ENCODE measurements around the gene TMIE. TPM values are rescaled to one million over a fixed set of nuclear protein-coding genes. Genes with fewer than 3 reads are reported as not detected.

Gene TMIE
- total and polyA plus RNA-seq, 9 of the 15 experiments (the other 6 are each of a cell fraction or from before 2014, with no cell fraction given), result not detected

DNA sequence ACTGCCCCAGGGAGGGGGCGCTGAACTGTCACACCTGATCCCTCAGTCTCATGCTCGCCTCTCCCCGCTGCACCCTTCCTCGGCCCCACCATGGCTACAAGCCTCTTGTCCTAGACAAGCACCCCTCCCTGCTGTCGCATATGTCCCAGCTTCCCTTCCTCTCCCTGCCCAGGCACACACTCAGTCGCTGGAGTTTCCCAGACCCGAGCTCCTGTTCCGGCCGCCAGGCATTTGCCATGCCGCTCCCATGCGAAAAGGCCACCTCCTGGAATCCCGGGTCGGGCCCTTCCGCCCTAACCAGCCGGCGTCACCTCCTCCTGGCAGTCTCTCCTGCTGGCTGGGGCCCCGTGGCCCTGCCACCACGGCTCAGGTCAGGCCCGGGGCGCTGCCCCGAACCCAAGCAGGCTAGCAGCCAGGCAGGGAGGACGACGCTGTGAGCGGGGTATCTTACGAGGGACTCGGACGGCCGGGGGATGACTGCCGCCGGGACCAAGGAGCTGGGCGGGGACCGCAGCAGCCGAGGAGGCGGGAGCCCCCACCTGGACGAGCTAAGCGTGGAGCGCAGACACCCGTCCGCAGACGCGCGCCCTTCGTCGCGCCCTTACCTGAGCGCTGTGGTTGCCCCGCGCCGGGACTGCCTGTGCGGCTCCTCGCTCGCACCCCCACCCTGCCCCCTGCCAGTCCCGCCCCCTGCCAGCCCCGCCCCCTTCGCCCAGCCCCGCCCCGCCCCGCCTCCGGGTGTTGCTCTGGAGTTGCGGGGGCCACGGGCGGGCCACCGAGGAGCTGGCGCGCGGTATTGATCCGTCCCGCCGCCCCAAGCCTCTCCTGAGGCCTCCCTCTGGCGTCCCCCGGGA is 7.9 kb upstream of the TMIE start, which contains the start of gene ALS2CL (continued):
- TF ChIP-seq, protein P1, sequence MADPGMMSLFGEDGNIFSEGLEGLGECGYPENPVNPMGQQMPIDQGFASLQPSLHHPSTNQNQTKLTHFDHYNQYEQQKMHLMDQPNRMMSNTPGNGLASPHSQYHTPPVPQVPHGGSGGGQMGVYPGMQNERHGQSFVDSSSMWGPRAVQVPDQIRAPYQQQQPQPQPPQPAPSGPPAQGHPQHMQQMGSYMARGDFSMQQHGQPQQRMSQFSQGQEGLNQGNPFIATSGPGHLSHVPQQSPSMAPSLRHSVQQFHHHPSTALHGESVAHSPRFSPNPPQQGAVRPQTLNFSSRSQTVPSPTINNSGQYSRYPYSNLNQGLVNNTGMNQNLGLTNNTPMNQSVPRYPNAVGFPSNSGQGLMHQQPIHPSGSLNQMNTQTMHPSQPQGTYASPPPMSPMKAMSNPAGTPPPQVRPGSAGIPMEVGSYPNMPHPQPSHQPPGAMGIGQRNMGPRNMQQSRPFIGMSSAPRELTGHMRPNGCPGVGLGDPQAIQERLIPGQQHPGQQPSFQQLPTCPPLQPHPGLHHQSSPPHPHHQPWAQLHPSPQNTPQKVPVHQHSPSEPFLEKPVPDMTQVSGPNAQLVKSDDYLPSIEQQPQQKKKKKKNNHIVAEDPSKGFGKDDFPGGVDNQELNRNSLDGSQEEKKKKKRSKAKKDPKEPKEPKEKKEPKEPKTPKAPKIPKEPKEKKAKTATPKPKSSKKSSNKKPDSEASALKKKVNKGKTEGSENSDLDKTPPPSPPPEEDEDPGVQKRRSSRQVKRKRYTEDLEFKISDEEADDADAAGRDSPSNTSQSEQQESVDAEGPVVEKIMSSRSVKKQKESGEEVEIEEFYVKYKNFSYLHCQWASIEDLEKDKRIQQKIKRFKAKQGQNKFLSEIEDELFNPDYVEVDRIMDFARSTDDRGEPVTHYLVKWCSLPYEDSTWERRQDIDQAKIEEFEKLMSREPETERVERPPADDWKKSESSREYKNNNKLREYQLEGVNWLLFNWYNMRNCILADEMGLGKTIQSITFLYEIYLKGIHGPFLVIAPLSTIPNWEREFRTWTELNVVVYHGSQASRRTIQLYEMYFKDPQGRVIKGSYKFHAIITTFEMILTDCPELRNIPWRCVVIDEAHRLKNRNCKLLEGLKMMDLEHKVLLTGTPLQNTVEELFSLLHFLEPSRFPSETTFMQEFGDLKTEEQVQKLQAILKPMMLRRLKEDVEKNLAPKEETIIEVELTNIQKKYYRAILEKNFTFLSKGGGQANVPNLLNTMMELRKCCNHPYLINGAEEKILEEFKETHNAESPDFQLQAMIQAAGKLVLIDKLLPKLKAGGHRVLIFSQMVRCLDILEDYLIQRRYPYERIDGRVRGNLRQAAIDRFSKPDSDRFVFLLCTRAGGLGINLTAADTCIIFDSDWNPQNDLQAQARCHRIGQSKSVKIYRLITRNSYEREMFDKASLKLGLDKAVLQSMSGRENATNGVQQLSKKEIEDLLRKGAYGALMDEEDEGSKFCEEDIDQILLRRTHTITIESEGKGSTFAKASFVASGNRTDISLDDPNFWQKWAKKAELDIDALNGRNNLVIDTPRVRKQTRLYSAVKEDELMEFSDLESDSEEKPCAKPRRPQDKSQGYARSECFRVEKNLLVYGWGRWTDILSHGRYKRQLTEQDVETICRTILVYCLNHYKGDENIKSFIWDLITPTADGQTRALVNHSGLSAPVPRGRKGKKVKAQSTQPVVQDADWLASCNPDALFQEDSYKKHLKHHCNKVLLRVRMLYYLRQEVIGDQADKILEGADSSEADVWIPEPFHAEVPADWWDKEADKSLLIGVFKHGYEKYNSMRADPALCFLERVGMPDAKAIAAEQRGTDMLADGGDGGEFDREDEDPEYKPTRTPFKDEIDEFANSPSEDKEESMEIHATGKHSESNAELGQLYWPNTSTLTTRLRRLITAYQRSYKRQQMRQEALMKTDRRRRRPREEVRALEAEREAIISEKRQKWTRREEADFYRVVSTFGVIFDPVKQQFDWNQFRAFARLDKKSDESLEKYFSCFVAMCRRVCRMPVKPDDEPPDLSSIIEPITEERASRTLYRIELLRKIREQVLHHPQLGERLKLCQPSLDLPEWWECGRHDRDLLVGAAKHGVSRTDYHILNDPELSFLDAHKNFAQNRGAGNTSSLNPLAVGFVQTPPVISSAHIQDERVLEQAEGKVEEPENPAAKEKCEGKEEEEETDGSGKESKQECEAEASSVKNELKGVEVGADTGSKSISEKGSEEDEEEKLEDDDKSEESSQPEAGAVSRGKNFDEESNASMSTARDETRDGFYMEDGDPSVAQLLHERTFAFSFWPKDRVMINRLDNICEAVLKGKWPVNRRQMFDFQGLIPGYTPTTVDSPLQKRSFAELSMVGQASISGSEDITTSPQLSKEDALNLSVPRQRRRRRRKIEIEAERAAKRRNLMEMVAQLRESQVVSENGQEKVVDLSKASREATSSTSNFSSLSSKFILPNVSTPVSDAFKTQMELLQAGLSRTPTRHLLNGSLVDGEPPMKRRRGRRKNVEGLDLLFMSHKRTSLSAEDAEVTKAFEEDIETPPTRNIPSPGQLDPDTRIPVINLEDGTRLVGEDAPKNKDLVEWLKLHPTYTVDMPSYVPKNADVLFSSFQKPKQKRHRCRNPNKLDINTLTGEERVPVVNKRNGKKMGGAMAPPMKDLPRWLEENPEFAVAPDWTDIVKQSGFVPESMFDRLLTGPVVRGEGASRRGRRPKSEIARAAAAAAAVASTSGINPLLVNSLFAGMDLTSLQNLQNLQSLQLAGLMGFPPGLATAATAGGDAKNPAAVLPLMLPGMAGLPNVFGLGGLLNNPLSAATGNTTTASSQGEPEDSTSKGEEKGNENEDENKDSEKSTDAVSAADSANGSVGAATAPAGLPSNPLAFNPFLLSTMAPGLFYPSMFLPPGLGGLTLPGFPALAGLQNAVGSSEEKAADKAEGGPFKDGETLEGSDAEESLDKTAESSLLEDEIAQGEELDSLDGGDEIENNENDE (IDR thresholded peaks at IDR 0.05; ENCODE audit: low read depth, low read length), result no peak
- TF ChIP-seq, protein P2, sequence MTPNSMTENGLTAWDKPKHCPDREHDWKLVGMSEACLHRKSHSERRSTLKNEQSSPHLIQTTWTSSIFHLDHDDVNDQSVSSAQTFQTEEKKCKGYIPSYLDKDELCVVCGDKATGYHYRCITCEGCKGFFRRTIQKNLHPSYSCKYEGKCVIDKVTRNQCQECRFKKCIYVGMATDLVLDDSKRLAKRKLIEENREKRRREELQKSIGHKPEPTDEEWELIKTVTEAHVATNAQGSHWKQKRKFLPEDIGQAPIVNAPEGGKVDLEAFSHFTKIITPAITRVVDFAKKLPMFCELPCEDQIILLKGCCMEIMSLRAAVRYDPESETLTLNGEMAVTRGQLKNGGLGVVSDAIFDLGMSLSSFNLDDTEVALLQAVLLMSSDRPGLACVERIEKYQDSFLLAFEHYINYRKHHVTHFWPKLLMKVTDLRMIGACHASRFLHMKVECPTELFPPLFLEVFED (CRISPR knock-in tag; conservative IDR thresholded peaks at IDR 0.05), result no peak
- TF ChIP-seq ZKSCAN1 (IDR thresholded peaks at IDR 0.05; ENCODE audit: low read depth, low read length), result no peak
- TF ChIP-seq SRSF3 (IDR thresholded peaks at IDR 0.05; ENCODE audit: insufficient read depth, low read length), result no peak
- no peak for TF ChIP-seq KHSRP (IDR thresholded peaks at IDR 0.05)
- no peak for TF ChIP-seq NELFE (IDR thresholded peaks at IDR 0.05; ENCODE audit: insufficient read depth, insufficient read length)
- TF ChIP-seq, protein P3, sequence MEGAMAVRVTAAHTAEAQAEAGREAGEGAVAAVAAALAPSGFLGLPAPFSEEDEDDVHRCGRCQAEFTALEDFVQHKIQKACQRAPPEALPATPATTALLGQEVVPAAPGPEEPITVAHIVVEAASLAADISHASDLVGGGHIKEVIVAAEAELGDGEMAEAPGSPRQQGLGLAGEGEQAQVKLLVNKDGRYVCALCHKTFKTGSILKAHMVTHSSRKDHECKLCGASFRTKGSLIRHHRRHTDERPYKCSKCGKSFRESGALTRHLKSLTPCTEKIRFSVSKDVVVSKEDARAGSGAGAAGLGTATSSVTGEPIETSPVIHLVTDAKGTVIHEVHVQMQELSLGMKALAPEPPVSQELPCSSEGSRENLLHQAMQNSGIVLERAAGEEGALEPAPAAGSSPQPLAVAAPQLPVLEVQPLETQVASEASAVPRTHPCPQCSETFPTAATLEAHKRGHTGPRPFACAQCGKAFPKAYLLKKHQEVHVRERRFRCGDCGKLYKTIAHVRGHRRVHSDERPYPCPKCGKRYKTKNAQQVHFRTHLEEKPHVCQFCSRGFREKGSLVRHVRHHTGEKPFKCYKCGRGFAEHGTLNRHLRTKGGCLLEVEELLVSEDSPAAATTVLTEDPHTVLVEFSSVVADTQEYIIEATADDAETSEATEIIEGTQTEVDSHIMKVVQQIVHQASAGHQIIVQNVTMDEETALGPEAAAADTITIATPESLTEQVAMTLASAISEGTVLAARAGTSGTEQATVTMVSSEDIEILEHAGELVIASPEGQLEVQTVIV (CRISPR knock-in tag; IDR thresholded peaks at IDR 0.05; ENCODE audit: borderline replicate concordance), result no peak
- TF ChIP-seq FOXP1 (CRISPR knock-in tag; IDR thresholded peaks at IDR 0.05), result peak; percentile 39; the same call in 1 of the 2 replicates
- no peak for TF ChIP-seq ZNF589 (CRISPR knock-in tag; IDR thresholded peaks at IDR 0.05; ENCODE audit: low read depth)
- TF ChIP-seq, protein P4, sequence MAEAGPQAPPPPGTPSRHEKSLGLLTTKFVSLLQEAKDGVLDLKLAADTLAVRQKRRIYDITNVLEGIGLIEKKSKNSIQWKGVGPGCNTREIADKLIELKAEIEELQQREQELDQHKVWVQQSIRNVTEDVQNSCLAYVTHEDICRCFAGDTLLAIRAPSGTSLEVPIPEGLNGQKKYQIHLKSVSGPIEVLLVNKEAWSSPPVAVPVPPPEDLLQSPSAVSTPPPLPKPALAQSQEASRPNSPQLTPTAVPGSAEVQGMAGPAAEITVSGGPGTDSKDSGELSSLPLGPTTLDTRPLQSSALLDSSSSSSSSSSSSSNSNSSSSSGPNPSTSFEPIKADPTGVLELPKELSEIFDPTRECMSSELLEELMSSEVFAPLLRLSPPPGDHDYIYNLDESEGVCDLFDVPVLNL (CRISPR knock-in tag; IDR thresholded peaks at IDR 0.05; ENCODE audit: low read depth), result no peak

All from K562 (cell line).